GM12878 (cell line): ENCODE measurements around the gene CDK5RAP3. TPM values are rescaled to one million over a fixed set of nuclear protein-coding genes. Genes with fewer than 3 reads are reported as not detected.

Experiments
- ASH2L ChIP-seq: fragments of 300-600, 200-600 bp; sonication (generic); IDR thresholded peaks from 2 replicates; pipeline ENCODE4 v1.6.1; 2017; ENCODE audit warnings: low read depth, mild to moderate bottlenecking, borderline replicate concordance
- CHD2 ChIP-seq: IDR thresholded peaks from 2 replicates; pipeline ENCODE4 v1.6.1; 2011; ENCODE audit warnings: low read depth, low read length, improper control_type of control experiment, borderline replicate concordance
- CREM ChIP-seq: IDR thresholded peaks from 2 replicates; pipeline ENCODE4 v1.6.1; 2014; ENCODE audit warnings: antibody characterized with exemption, low read depth
- CTCF ChIP-seq, 3 experiments: IDR thresholded peaks in 2 of 3; conservative IDR thresholded peaks in 1 of 3; 2 replicates each; pipeline ENCODE4 v1.5.1; 2011; ENCODE audit warnings: low read depth in 3 of 3, low read length in 3 of 3, mild to moderate bottlenecking in 3 of 3, control low read depth in 2 of 3, moderate library complexity in 2 of 3, inconsistent platforms in 1 of 3, mixed read lengths in 1 of 3; ENCODE audit not compliant: control insufficient read depth in 2 of 3, insufficient read depth in 1 of 3; ENCODE audit errors: extremely low read depth in 1 of 3
- EED ChIP-seq: sonication (generic); IDR thresholded peaks from 2 replicates; pipeline ENCODE4 v1.6.1; 2016; ENCODE audit warnings: antibody characterized with exemption, low read depth
- ELK1 ChIP-seq: IDR thresholded peaks from 2 replicates; pipeline ENCODE4 v1.6.1; 2012; ENCODE audit warnings: low read depth, low read length, improper control_type of control experiment
- EP300 ChIP-seq, 2 experiments: fragments of 150-350 bp in 1 of 2; IDR thresholded peaks; 2 replicates each; pipeline ENCODE4 v1.6.1; 2011 to 2012; ENCODE audit warnings: low read depth in 2 of 2, low read length in 2 of 2, borderline replicate concordance in 1 of 2, improper control_type of control experiment in 1 of 2, inconsistent platforms in 1 of 2; ENCODE audit not compliant: control insufficient read depth in 1 of 2
- FOXM1 ChIP-seq: IDR thresholded peaks from 2 replicates; pipeline ENCODE4 v1.6.1; 2012; ENCODE audit warnings: low read depth, mild to moderate bottlenecking, inconsistent platforms, low read length, moderate library complexity
- GATAD2B ChIP-seq: fragments of 450-650 bp; conservative IDR thresholded peaks from 2 replicates; pipeline ENCODE4 v1.6.1; 2017; ENCODE audit warnings: low read depth, mild to moderate bottlenecking, moderate library complexity
- HDAC2 ChIP-seq: fragments of 200-600 bp; sonication (generic); IDR thresholded peaks from 2 replicates; pipeline ENCODE4 v1.6.1; 2017
- IKZF1 ChIP-seq: fragments of 450-650 bp; conservative IDR thresholded peaks from 2 replicates; pipeline ENCODE4 v1.6.1; 2017; ENCODE audit warnings: antibody characterized with exemption, mild to moderate bottlenecking
- IRF3 ChIP-seq: fragments of 450-650 bp; IDR thresholded peaks from 2 replicates; pipeline ENCODE4 v1.6.1; 2014; ENCODE audit warnings: mild to moderate bottlenecking
- IRF4 ChIP-seq: IDR thresholded peaks from 2 replicates; pipeline ENCODE4 v1.6.1; 2011; ENCODE audit warnings: low read depth, low read length
- JUND ChIP-seq: IDR thresholded peaks from 2 replicates; pipeline ENCODE4 v1.6.1; 2012; ENCODE audit warnings: low read depth, mild to moderate bottlenecking, low read length, improper control_type of control experiment, moderate library complexity
- MAX ChIP-seq: IDR thresholded peaks from 2 replicates; pipeline ENCODE4 v1.6.1; 2012; ENCODE audit warnings: low read depth, low read length, improper control_type of control experiment
- MYB ChIP-seq: fragments of 150-350 bp; IDR thresholded peaks from 2 replicates; pipeline ENCODE4 v1.6.1; 2014; ENCODE audit warnings: mild to moderate bottlenecking, low read depth, low read length, borderline replicate concordance
- MYC ChIP-seq: IDR thresholded peaks from 2 replicates; pipeline ENCODE4 v1.6.1; 2011; ENCODE audit warnings: mild to moderate bottlenecking, low read length, moderate library complexity, inconsistent platforms; ENCODE audit not compliant: insufficient read depth, insufficient replicate concordance, insufficient read length, severe bottlenecking
- NFYA ChIP-seq: IDR thresholded peaks from 2 replicates; pipeline ENCODE4 v1.6.1; 2011; ENCODE audit warnings: low read depth, mild to moderate bottlenecking, low read length, improper control_type of control experiment, borderline replicate concordance
- NKRF ChIP-seq: fragments of 450-650 bp; conservative IDR thresholded peaks from 2 replicates; pipeline ENCODE4 v1.6.1; 2017; ENCODE audit warnings: mild to moderate bottlenecking, moderate library complexity
- POLR2AphosphoS2 ChIP-seq: IDR thresholded peaks from 2 replicates; pipeline ENCODE4 v1.6.1; 2011; ENCODE audit warnings: low read depth, mild to moderate bottlenecking, low read length, improper control_type of control experiment, moderate library complexity
- SMARCA5 ChIP-seq: fragments of 450-650 bp; IDR thresholded peaks from 2 replicates; pipeline ENCODE4 v1.6.1; 2017; ENCODE audit warnings: mild to moderate bottlenecking
- SREBF1 ChIP-seq: IDR thresholded peaks from 2 replicates; pipeline ENCODE4 v1.6.1; 2012; ENCODE audit warnings: mild to moderate bottlenecking, low read length
- STAT1 ChIP-seq: fragments of 450-650 bp; conservative IDR thresholded peaks from 2 replicates; pipeline ENCODE4 v1.6.1; 2014; ENCODE audit warnings: antibody characterized with exemption, mild to moderate bottlenecking
- YBX1 ChIP-seq: fragments of 450-650 bp; IDR thresholded peaks from 2 replicates; pipeline ENCODE4 v1.6.1; 2016; ENCODE audit warnings: antibody characterized with exemption
- ZSCAN29 ChIP-seq: fragments of 450-650 bp; IDR thresholded peaks from 2 replicates; pipeline ENCODE4 v1.6.1; 2017; ENCODE audit warnings: mild to moderate bottlenecking, moderate library complexity
- polyA plus RNA-seq, 11 experiments: library from polyadenylated mRNA; depleted of rRNA in 4 of 11; unstranded in 6 of 11; stranded (reverse) in 5 of 11; fragments of >200 nt; fragmentation: Nextera tagmentation in 4 of 11; fragmentation: Illumina TruSeq in 1 of 11; extraction: Ambion mirVana in 4 of 11; extraction: Trizol in 1 of 11; gene quantifications; 1 replicate in 1 of 11; 2 replicates in 10 of 11; pipeline versions ENCODE4 v1.2.1 to v1.2.3, GENCODE V29; 2011 to 2016; ENCODE audit warnings: inconsistent platforms in 2 of 11, missing spikeins in 2 of 11, low read depth in 1 of 11
- total RNA-seq, 4 experiments: library from RNA; depleted of rRNA in 3 of 4; stranded (reverse); fragments of >200 nt in 3 of 4; fragmentation: Illumina TruSeq in 1 of 4; extraction: Trizol in 1 of 4; gene quantifications; 2 replicates each; pipeline versions ENCODE4 v1.2.1 to v1.2.3, GENCODE V29; 2013 to 2021

The CDK5RAP3 gene
- total and polyA plus RNA-seq, 10 of the 15 experiments (the other 5 are each of a cell fraction or from before 2014, with no cell fraction given): 69.4 to 237 (median 160) TPM

GRCh38 chr17:48024149-48025039, 53.5 kb downstream of the CDK5RAP3 start (continued):
- TF ChIP-seq NKRF (peak; percentile 82; the same call in 1 of the 2 replicates), SMARCA5 (peak; percentile 85), JUND (no peak), MYC (no peak), ZSCAN29 (no peak), POLR2AphosphoS2 (no peak), STAT1 (no peak), ELK1 (no peak), SREBF1 (no peak), YBX1 (no peak), IRF3 (no peak), CTCF (IDR thresholded peaks at IDR 0.05 in 2 of 3, conservative IDR thresholded peaks at IDR 0.05 in 1 of 3; ENCODE audit: control insufficient read depth in 2 of 3, extremely low read depth in 1 of 3, insufficient read depth in 1 of 3, low read depth in 3 of 3, low read length in 3 of 3) (no peak), EP300 (IDR thresholded peaks at IDR 0.05; ENCODE audit: borderline replicate concordance in 1 of 2, control insufficient read depth in 1 of 2, low read depth in 2 of 2, low read length in 2 of 2) (no peak), CREM (no peak), GATAD2B (no peak), ASH2L (no peak), EED (no peak), NFYA (no peak), MYB (no peak), CHD2 (no peak), FOXM1 (no peak), IKZF1 (no peak), MAX (no peak), HDAC2 (no peak), IRF4 (no peak)
